K562 (cell line): ENCODE measurements around the gene ADCY6. TPM values are rescaled to one million over a fixed set of nuclear protein-coding genes. Genes with fewer than 3 reads are reported as not detected.
A peak's percentile ranks its signal among the peaks of the same experiment; 100 is the strongest.

Source experiments
- ATAC-seq: fragments of 200-7000 bp; cut with Tn5 transposase; 3 replicates; pipeline ENCODE4 v1.9.1; 2020; ENCODE audit warnings: moderate library complexity
- BruUV-seq: library from RNA; stranded (reverse); fragments of 400-500 nt; replicated peaks from 2 replicates; lab custom pipeline; 2021; lab: Mats Ljungman, UMichigan
- CTCF ChIA-PET: fragments of 300-600 bp; formaldehyde crosslinking; extraction: SDS; loops from one replicate; lab custom pipeline; 2021; ENCODE audit warnings: low intra/inter-chr PET ratio; lab: Yijun Ruan, JAX
- POLR2A ChIA-PET: fragments of 300-600, 350-650 bp; sonication (Branson Sonifier 250); formaldehyde crosslinking; extraction: SDS; loops from one replicate; lab custom pipeline; 2021; ENCODE audit warnings: antibody characterized with exemption, inconsistent platforms; lab: Yijun Ruan, JAX
- DNase-seq, 4 experiments: peaks; one replicate each; pipeline versions ENCODE4 v3.0.0 to v3.0.0-alpha.2; 2011 to 2018; ENCODE audit warnings: low spot score in 3 of 4, mixed read lengths in 3 of 4; ENCODE audit errors: extremely low read depth in 1 of 4
- FAIRE-seq: peaks from 2 replicates; lab custom pipeline; 2011; peaks lifted over from hg19 to GRCh38; lab: Jason Lieb, UNC
- H2AFZ ChIP-seq: 2 replicates; pipeline ENCODE4 v1.6.0; 2011; ENCODE audit warnings: low read depth, low read length, control low read depth, inconsistent platforms
- H3K27ac ChIP-seq: fragments of 200-600 bp; 3 replicates; pipeline ENCODE4 v1.8.0; 2011; ENCODE audit warnings: low read depth, mild to moderate bottlenecking, control low read depth, inconsistent platforms, low read length, moderate library complexity, mixed read lengths; ENCODE audit errors: extremely low read depth
- H3K27me3 ChIP-seq, 2 experiments: fragments of 300-600 bp in 1 of 2; 2 replicates in 1 of 2; 3 replicates in 1 of 2; pipeline versions ENCODE4 v1.6.0 to v1.8.0; 2011; ENCODE audit warnings: inconsistent platforms in 2 of 2, low read length in 2 of 2, mild to moderate bottlenecking in 1 of 2, mixed read lengths in 1 of 2, moderate library complexity in 1 of 2; ENCODE audit not compliant: control insufficient read depth in 2 of 2, insufficient read depth in 2 of 2
- H3K36me3 ChIP-seq: fragments of 300-600 bp; 3 replicates; pipeline ENCODE4 v1.8.0; 2011; ENCODE audit warnings: mild to moderate bottlenecking, low read length, inconsistent platforms; ENCODE audit not compliant: control insufficient read depth, insufficient read depth
- H3K4me1 ChIP-seq, 2 experiments: fragments of 200-600 bp in 1 of 2; replicated peaks in 1 of 2; 2 replicates in 1 of 2; 3 replicates in 1 of 2; pipeline versions ENCODE4 v1.5.1 to v1.8.0; 2011; ENCODE audit warnings: inconsistent platforms in 2 of 2, low read length in 2 of 2, mild to moderate bottlenecking in 1 of 2, mixed read lengths in 1 of 2, moderate library complexity in 1 of 2; ENCODE audit not compliant: control insufficient read depth in 2 of 2, insufficient read depth in 2 of 2
- H3K4me2 ChIP-seq: 2 replicates; pipeline ENCODE4 v1.6.1; 2011; ENCODE audit warnings: low read length, control low read depth, inconsistent platforms, mixed read lengths; ENCODE audit not compliant: insufficient read depth
- H3K4me3 ChIP-seq: fragments of 200-600 bp; sonication (generic), shearing (Covaris generic); 2 replicates; pipeline ENCODE4 v1.5.1; 2016; ENCODE audit warnings: control low read depth, inconsistent platforms
- H3K79me2 ChIP-seq: fragments of 200-600 bp; 3 replicates; pipeline ENCODE4 v1.8.0; 2011; ENCODE audit warnings: low read length, inconsistent platforms; ENCODE audit not compliant: control insufficient read depth, insufficient read depth
- H3K9ac ChIP-seq, 2 experiments: 2 replicates each; pipeline versions ENCODE4 v1.6.0 to v1.6.1; 2011; ENCODE audit warnings: low read depth in 2 of 2, low read length in 2 of 2, control low read depth in 1 of 2, inconsistent platforms in 1 of 2, mild to moderate bottlenecking in 1 of 2, mixed read lengths in 1 of 2; ENCODE audit not compliant: insufficient read depth in 1 of 2
- H3K9me1 ChIP-seq: one replicate; pipeline ENCODE4 v1.6.0; 2011; ENCODE audit warnings: inconsistent platforms, mild to moderate bottlenecking, low read length, moderate library complexity; ENCODE audit not compliant: control insufficient read depth, insufficient read depth
- H3K9me3 ChIP-seq: replicated peaks from 2 replicates; pipeline ENCODE4 v1.5.1; 2011; ENCODE audit warnings: low read depth, low read length, inconsistent platforms; ENCODE audit not compliant: control insufficient read depth, insufficient read depth
- H4K20me1 ChIP-seq: replicated peaks from 2 replicates; pipeline ENCODE4 v1.6.1; 2011; ENCODE audit warnings: low read length, inconsistent platforms, mixed read lengths; ENCODE audit not compliant: control insufficient read depth, insufficient read depth
- BHLHE40 ChIP-seq: IDR thresholded peaks from 2 replicates; pipeline ENCODE4 v1.6.1; 2011; ENCODE audit warnings: low read length, improper control_type of control experiment
- GABPB2 ChIP-seq: fragments of 250-450 bp; sonication (Bioruptor Pico); conservative IDR thresholded peaks from 2 replicates; pipeline ENCODE4 v1.5.1; 2021; ENCODE audit warnings: mild to moderate bottlenecking
- GATA2 ChIP-seq: sonication (generic); formaldehyde crosslinking; IDR thresholded peaks from 2 replicates; pipeline ENCODE4 v1.4.0; 2020; ENCODE audit warnings: mild to moderate bottlenecking, missing genetic modification reagents
- HDAC2 ChIP-seq: fragments of 450-650 bp; IDR thresholded peaks from 2 replicates; pipeline ENCODE4 v1.6.1; 2016; ENCODE audit warnings: mild to moderate bottlenecking
- HDGF ChIP-seq: fragments of 450-650 bp; IDR thresholded peaks from 2 replicates; pipeline ENCODE4 v1.6.1; 2016
- KAT7 ChIP-seq: sonication (generic); formaldehyde crosslinking; IDR thresholded peaks from 2 replicates; pipeline ENCODE4 v1.8.0; 2022; ENCODE audit warnings: missing genetic modification reagents, mild to moderate bottlenecking, borderline replicate concordance
- MAFF ChIP-seq: IDR thresholded peaks from 2 replicates; pipeline ENCODE4 v1.6.1; 2012; ENCODE audit warnings: low read length, improper control_type of control experiment
- POLR3G ChIP-seq: IDR thresholded peaks from 2 replicates; pipeline ENCODE4 v1.6.1; 2011; ENCODE audit not compliant: insufficient read length, insufficient replicate concordance; ENCODE audit errors: extremely low read depth
- RFX7 ChIP-seq: fragments of 250-450 bp; sonication (Bioruptor Pico); IDR thresholded peaks from 2 replicates; pipeline ENCODE4 v1.5.1; 2021; ENCODE audit warnings: mild to moderate bottlenecking
- SIN3B ChIP-seq: fragments of 450-650 bp; IDR thresholded peaks from 2 replicates; pipeline ENCODE4 v1.6.1; 2017; ENCODE audit warnings: low read depth, mild to moderate bottlenecking, moderate library complexity
- TOE1 ChIP-seq, 2 experiments: fragments of 450-650 bp in 1 of 2; sonication (generic) in 1 of 2; formaldehyde crosslinking in 1 of 2; IDR thresholded peaks; 2 replicates each; pipeline versions ENCODE4 v1.7.1 to v1.8.0; 2016 to 2022; ENCODE audit warnings: borderline replicate concordance in 2 of 2, mild to moderate bottlenecking in 2 of 2, antibody characterized with exemption in 1 of 2, inconsistent platforms in 1 of 2, low read depth in 1 of 2, missing genetic modification reagents in 1 of 2, moderate library complexity in 1 of 2
- TSC22D4 ChIP-seq: fragments of 450-650 bp; IDR thresholded peaks from 2 replicates; pipeline ENCODE4 v1.6.1; 2016; ENCODE audit warnings: missing genetic modification characterization, missing biosample characterization, control low read depth
- ZHX1 ChIP-seq: fragments of 150-350 bp; conservative IDR thresholded peaks from 2 replicates; pipeline ENCODE4 v1.6.1; 2014; ENCODE audit warnings: low read length
- ZNF655 ChIP-seq: fragments of 250-450 bp; sonication (Bioruptor Pico); IDR thresholded peaks from 2 replicates; pipeline ENCODE4 v1.5.0; 2021
- WGBS: fragments of 100-300 bp; shearing (Covaris generic); methylation state at CpG from one replicate; pipeline ENCODE4 v1.1.6; 2016; ENCODE audit warnings: low coverage, mixed read lengths; ENCODE audit not compliant: insufficient coverage; ENCODE audit errors: missing lambda C conversion rate; 5-methylcytosine and 5-hydroxymethylcytosine counted together
- in situ Hi-C: fragments of 300-500 bp; cut with MboI; formaldehyde crosslinking; loops from 4 replicates; pipeline ENCODE4 v1.15.0; 2018; ENCODE audit warnings: inconsistent platforms, mixed read lengths
- intact Hi-C: fragments of 100-400 bp; cut with micrococcal nuclease; formaldehyde crosslinking; loops from 2 replicates; pipeline ENCODE4 v1.14.2; 2022
- polyA plus RNA-seq, 8 experiments: library from polyadenylated mRNA; depleted of rRNA in 4 of 8; stranded (reverse) in 5 of 8; unstranded in 3 of 8; fragments of >200 nt; fragmentation: Nextera tagmentation in 2 of 8; fragmentation: Illumina TruSeq in 1 of 8; extraction: Ambion mirVana in 2 of 8; extraction: Trizol in 1 of 8; gene quantifications; 2 replicates each; pipeline versions ENCODE4 v1.2.1 to v1.2.3, GENCODE V29; 2011 to 2014; ENCODE audit warnings: inconsistent platforms in 1 of 8, missing spikeins in 1 of 8
- total RNA-seq, 7 experiments: library from RNA; depleted of rRNA in 6 of 7; stranded (reverse); fragments of >200 nt in 6 of 7; fragmentation: Illumina TruSeq in 2 of 7; extraction: Trizol in 2 of 7; gene quantifications; 2 replicates each; pipeline versions ENCODE4 v1.2.1 to v1.2.3, GENCODE V29; 2011 to 2021; ENCODE audit warnings: low replicate concordance in 1 of 7

ADCY6 gene
- total and polyA plus RNA-seq, 9 of the 15 experiments (the other 6 are each of a cell fraction or from before 2014, with no cell fraction given): 0.01 to 1.0 (median 0.53) TPM

GRCh38 chr12:48770756-48771155 lies 18.1 kb downstream of the ADCY6 start:
- H3K9ac ChIP-seq: 0 out of 4 replicates have a peak overlapping the region, but pooled peaks of 1 of the 2 experiments have one; percentile 33
- no peaks in the 10 kb centered on the region for H3K79me2 ChIP-seq
- peaks cover 34 to 80% of the 10 kb centered on the region in 2 experiments for H3K27me3 ChIP-seq
- no peaks in the 10 kb centered on the region for H3K9me3 ChIP-seq
- ATAC-seq (no peak), FAIRE-seq (no peak), DNase-seq (no peak)
- H3K4me2 ChIP-seq: no peak overlapping the region
- H3K27ac ChIP-seq: no peak overlapping the region
- no peak overlapping the region for H2AFZ ChIP-seq
- H3K4me3 ChIP-seq: no peak overlapping the region
- H3K36me3 ChIP-seq: no peaks in the 10 kb centered on the region
- WGBS: 3% methylated on average over 10 of the region's 10 CpGs
- H3K4me1 ChIP-seq: no peaks in the 10 kb centered on the region; a peak in 2 of 5 replicates
- H3K9me1 ChIP-seq: peaks cover 4% of the 10 kb centered on the region
- H4K20me1 ChIP-seq: no peaks in the 10 kb centered on the region
- TF ChIP-seq RFX7: no peak
- no peak for TF ChIP-seq BHLHE40
- TF ChIP-seq TSC22D4 (tag): no peak
- no peak for TF ChIP-seq GABPB2 (CRISPR knock-in tag)
- TF ChIP-seq ZHX1: no peak
- no peak for TF ChIP-seq GATA2
- no peak for TF ChIP-seq SIN3B
- no peak for TF ChIP-seq MAFF
- TF ChIP-seq HDGF: no peak
- TF ChIP-seq TOE1 (IDR thresholded peaks at IDR 0.05; ENCODE audit: borderline replicate concordance): no peak
- TF ChIP-seq TOE1 (CRISPR knock-in tag; IDR thresholded peaks at IDR 0.05; ENCODE audit: borderline replicate concordance, low read depth): no peak
- no peak for TF ChIP-seq HDAC2
- TF ChIP-seq KAT7 (CRISPR knock-in tag): no peak
- TF ChIP-seq POLR3G: no peak
- no peak for TF ChIP-seq ZNF655 (CRISPR knock-in tag)
- BruUV-seq: no TSS peak
- POLR2A ChIA-PET: interaction anchor here (1.0 to 1.2 kb wide), 3 partner anchors 13 to 92 kb away, joined by 3 to 4 read pairs (median 3); no protein-coding TSS in a partner anchor
- in situ Hi-C loops: no loop called here
- CTCF ChIA-PET: no interaction called here
- intact Hi-C loops: no loop called here
